ENCODE data around the gene FBXW8.

FBXW8 gene

DNA sequence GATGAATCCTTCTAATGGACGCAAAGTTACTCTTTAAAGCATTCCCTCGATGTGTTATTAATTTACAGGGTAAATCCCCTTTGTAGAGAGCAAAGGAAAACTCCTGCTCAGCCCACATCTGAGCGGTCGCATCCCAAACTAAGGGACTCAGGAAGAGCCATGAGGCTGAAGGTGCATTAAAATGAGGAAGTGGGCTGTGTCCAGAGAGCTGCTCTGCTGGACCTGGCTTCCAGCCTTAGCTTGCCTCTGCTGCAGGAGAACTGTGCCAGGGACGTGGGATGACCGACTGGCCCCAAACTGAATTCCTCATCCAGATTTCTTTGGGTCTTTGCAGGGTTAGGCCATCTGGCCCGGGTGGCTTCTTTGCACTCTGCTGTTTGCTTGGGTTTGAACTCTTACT is 88.3 kb downstream of the FBXW8 start:
- Histone ChIP-seq H3K79me2 (ENCODE audit: low read length) (no peaks in the 10 kb centered on the region), H3K9me2 (replicated peaks; ENCODE audit: insufficient read depth, low read length) (no peaks in the 10 kb centered on the region), H4K20me1 (ENCODE audit: insufficient read depth, low read length) (no peaks in the 10 kb centered on the region), H3K27me3 (replicated peaks; ENCODE audit: insufficient read depth, low read length) (no peaks in the 10 kb centered on the region), H3K9ac (ENCODE audit: low read length) (no peak overlapping the region), H3K9me3 (replicated peaks; ENCODE audit: insufficient read depth, low read length) (no peaks in the 10 kb centered on the region), H3K27ac (ENCODE audit: low read length) (no peak overlapping the region), H3K4me2 (ENCODE audit: low read depth, low read length) (no peak overlapping the region), H3K36me3 (replicated peaks; ENCODE audit: insufficient read depth, low read length) (no peaks in the 10 kb centered on the region), H3K4me3 (ENCODE audit: low read length) (no peak overlapping the region), H3K4me1 (ENCODE audit: low read length) (no peaks in the 10 kb centered on the region), H3F3A (ENCODE audit: insufficient read depth, low read length) (no peaks in the 10 kb centered on the region), H2AFZ (ENCODE audit: low read length) (no peak overlapping the region)
- DNase-seq, result no peak
- TF ChIP-seq, protein P1, sequence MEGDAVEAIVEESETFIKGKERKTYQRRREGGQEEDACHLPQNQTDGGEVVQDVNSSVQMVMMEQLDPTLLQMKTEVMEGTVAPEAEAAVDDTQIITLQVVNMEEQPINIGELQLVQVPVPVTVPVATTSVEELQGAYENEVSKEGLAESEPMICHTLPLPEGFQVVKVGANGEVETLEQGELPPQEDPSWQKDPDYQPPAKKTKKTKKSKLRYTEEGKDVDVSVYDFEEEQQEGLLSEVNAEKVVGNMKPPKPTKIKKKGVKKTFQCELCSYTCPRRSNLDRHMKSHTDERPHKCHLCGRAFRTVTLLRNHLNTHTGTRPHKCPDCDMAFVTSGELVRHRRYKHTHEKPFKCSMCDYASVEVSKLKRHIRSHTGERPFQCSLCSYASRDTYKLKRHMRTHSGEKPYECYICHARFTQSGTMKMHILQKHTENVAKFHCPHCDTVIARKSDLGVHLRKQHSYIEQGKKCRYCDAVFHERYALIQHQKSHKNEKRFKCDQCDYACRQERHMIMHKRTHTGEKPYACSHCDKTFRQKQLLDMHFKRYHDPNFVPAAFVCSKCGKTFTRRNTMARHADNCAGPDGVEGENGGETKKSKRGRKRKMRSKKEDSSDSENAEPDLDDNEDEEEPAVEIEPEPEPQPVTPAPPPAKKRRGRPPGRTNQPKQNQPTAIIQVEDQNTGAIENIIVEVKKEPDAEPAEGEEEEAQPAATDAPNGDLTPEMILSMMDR (IDR thresholded peaks at IDR 0.05; ENCODE audit: low read length), result no peak
- TF ChIP-seq EZH2 (optimal IDR thresholded peaks at IDR 0.05; ENCODE audit: low read depth, low read length) (no peak), EZH2phosphoT487 (IDR thresholded peaks at IDR 0.05; ENCODE audit: low read length) (no peak)

DNA sequence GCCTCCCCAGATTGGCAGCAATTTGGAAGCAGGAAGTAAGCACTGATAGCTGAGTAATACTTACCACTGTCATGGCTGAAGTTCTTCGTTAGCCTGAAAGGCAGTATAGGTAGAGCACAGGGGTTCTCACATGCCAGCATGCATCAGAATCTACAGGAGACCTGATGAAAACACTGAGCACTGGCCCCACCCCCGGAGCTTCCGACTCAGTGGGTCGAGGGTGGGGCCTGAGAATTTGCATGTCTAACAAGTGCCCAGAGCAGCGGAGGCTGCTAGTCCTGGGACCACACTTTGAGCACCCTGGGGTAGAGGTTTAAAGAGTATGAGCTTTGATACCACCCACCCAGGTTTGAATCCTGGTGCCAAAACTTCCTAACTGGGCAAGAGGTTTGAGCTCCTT is 89.6 kb downstream of the FBXW8 start:
- H4K20me1 ChIP-seq (ENCODE audit: insufficient read depth, low read length), result no peaks in the 10 kb centered on the region
- no peaks in the 10 kb centered on the region for H3K79me2 ChIP-seq (ENCODE audit: low read length)
- H3K27me3 ChIP-seq (replicated peaks; ENCODE audit: insufficient read depth, low read length), result no peaks in the 10 kb centered on the region
- no peaks in the 10 kb centered on the region for H3K36me3 ChIP-seq (replicated peaks; ENCODE audit: insufficient read depth, low read length)
- H3F3A ChIP-seq (ENCODE audit: insufficient read depth, low read length), result no peaks in the 10 kb centered on the region
- TF ChIP-seq EZH2phosphoT487 (IDR thresholded peaks at IDR 0.05; ENCODE audit: low read length) (no peak), EZH2 (optimal IDR thresholded peaks at IDR 0.05; ENCODE audit: low read depth, low read length) (no peak)
- TF ChIP-seq, protein P1 (IDR thresholded peaks at IDR 0.05; ENCODE audit: low read length), result no peak
- no peak overlapping the region for H2AFZ ChIP-seq (ENCODE audit: low read length)
- H3K4me2 ChIP-seq (ENCODE audit: low read depth, low read length), result no peak overlapping the region
- no peaks in the 10 kb centered on the region for H3K9me2 ChIP-seq (replicated peaks; ENCODE audit: insufficient read depth, low read length)
- H3K9me3 ChIP-seq (replicated peaks; ENCODE audit: insufficient read depth, low read length), result no peaks in the 10 kb centered on the region
- H3K27ac ChIP-seq (ENCODE audit: low read length), result no peak overlapping the region
- H3K4me3 ChIP-seq (ENCODE audit: low read length), result no peak overlapping the region
- H3K4me1 ChIP-seq (ENCODE audit: low read length), result no peaks in the 10 kb centered on the region
- H3K9ac ChIP-seq (ENCODE audit: low read length), result no peak overlapping the region
- DNase-seq, result no peak

DNA sequence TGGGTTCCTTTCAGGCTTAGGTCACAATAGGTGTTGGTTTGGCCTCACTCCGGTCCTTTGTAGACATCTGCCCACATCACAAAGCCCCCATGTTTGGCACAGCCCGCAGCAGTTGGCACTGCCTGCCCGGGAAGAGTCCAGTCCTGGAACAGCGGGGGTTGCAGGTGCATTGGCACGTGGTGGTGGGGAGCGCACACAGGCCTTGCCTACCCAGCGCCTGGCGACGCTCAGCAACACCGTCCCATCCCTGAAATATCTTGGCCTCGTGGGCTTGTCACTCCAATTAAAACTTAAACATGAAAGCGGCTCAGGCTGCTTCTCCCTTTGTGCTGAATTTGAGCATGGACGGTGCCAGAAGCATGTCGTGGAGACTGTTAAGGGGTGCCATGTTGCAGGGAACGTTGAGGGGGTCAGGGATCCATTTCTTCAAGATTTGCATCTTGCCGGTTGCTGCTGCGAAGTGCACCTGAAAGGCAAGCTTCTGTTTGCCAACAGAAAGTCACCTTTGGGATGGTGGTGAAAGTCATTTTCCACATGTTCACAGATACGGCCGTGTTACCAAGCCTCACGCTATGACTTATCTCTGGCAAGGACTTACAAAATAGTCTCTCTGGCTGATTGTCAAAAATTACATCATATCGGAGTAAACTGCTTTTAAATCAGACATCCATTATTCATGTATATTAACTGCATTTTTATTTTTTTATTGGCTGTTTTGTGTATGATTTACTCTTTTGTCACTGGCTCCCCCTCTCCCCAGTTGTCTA is 91.5 kb downstream of the FBXW8 start:
- no peak for DNase-seq
- H3K9me3 ChIP-seq (replicated peaks; ENCODE audit: insufficient read depth, low read length), result no peaks in the 10 kb centered on the region
- TF ChIP-seq EZH2 (optimal IDR thresholded peaks at IDR 0.05; ENCODE audit: low read depth, low read length) (no peak), EZH2phosphoT487 (IDR thresholded peaks at IDR 0.05; ENCODE audit: low read length) (no peak)
- TF ChIP-seq, protein P1 (IDR thresholded peaks at IDR 0.05; ENCODE audit: low read length), result no peak

More for the DNA sequence above, 91.5 kb downstream of the FBXW8 start:
- Histone ChIP-seq H3K9ac (ENCODE audit: low read length) (no peak overlapping the region), H3K4me3 (ENCODE audit: low read length) (no peak overlapping the region), H3K4me2 (ENCODE audit: low read depth, low read length) (no peak overlapping the region), H3F3A (ENCODE audit: insufficient read depth, low read length) (no peaks in the 10 kb centered on the region), H3K27me3 (replicated peaks; ENCODE audit: insufficient read depth, low read length) (no peaks in the 10 kb centered on the region), H3K79me2 (ENCODE audit: low read length) (no peaks in the 10 kb centered on the region), H2AFZ (ENCODE audit: low read length) (no peak overlapping the region), H4K20me1 (ENCODE audit: insufficient read depth, low read length) (no peaks in the 10 kb centered on the region), H3K4me1 (ENCODE audit: low read length) (no peaks in the 10 kb centered on the region), H3K9me2 (replicated peaks; ENCODE audit: insufficient read depth, low read length) (no peaks in the 10 kb centered on the region), H3K27ac (ENCODE audit: low read length) (no peak overlapping the region), H3K36me3 (replicated peaks; ENCODE audit: insufficient read depth, low read length) (no peaks in the 10 kb centered on the region)

Measured in MM.1S (cell line).